22Rv1 (cell line): ENCODE results near the gene PRELID2.

ENCODE experiments used
- ZFX ChIP-seq: fragments of 450-650 bp; IDR thresholded peaks from 2 replicates; pipeline ENCODE4 v1.6.1; 2017; ENCODE audit warnings: antibody characterized with exemption, borderline replicate concordance
- TF ChIP-seq, protein P1 (sequence below): fragments of 450-650 bp; IDR thresholded peaks from 2 replicates; pipeline ENCODE4 v1.5.1; 2017; ENCODE audit warnings: mild to moderate bottlenecking

DNA sequence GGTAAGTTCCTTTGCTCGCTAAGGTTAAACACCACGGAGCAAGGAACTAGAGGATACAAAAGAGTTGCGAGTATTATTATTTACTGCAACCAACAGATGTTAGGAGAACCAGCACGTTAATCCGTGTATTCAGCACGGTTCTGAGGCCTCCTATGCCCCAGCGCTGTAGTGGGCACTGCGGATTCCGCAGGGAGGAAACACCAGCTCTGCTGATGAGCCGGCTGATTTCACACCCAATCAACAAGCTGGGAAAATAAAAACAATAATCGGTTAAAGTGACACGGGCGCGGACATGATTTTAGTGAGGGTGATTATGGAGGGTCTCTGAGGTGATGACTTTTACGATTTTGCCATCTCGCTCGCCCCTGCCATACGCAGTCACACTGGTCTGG is 702 bp upstream of the PRELID2 start:
- TF ChIP-seq, protein P1, sequence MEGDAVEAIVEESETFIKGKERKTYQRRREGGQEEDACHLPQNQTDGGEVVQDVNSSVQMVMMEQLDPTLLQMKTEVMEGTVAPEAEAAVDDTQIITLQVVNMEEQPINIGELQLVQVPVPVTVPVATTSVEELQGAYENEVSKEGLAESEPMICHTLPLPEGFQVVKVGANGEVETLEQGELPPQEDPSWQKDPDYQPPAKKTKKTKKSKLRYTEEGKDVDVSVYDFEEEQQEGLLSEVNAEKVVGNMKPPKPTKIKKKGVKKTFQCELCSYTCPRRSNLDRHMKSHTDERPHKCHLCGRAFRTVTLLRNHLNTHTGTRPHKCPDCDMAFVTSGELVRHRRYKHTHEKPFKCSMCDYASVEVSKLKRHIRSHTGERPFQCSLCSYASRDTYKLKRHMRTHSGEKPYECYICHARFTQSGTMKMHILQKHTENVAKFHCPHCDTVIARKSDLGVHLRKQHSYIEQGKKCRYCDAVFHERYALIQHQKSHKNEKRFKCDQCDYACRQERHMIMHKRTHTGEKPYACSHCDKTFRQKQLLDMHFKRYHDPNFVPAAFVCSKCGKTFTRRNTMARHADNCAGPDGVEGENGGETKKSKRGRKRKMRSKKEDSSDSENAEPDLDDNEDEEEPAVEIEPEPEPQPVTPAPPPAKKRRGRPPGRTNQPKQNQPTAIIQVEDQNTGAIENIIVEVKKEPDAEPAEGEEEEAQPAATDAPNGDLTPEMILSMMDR: no peak
- no peak for TF ChIP-seq ZFX
